WTC11 (cell line): ENCODE data around the gene FAM50A. TPM values are rescaled to one million over a fixed set of nuclear protein-coding genes. Genes with fewer than 3 reads are reported as not detected.

ENCODE experiments used
- AR ChIP-seq: fragments of 250-450 bp; sonication (Bioruptor Pico); IDR thresholded peaks from 2 replicates; pipeline ENCODE4 v1.9.0; 2021; ENCODE audit warnings: mild to moderate bottlenecking
- ATF3 ChIP-seq: sonication (generic); formaldehyde crosslinking; conservative IDR thresholded peaks from 2 replicates; pipeline ENCODE4 v1.8.1; 2022; ENCODE audit warnings: mild to moderate bottlenecking, missing genetic modification reagents
- FOXP1 ChIP-seq: sonication (generic); formaldehyde crosslinking; IDR thresholded peaks from 2 replicates; pipeline ENCODE4 v1.8.0; 2022; ENCODE audit warnings: missing genetic modification reagents, mild to moderate bottlenecking, moderate library complexity, borderline replicate concordance
- GRHL2 ChIP-seq: fragments of 250-450 bp; sonication (Bioruptor Pico); IDR thresholded peaks from 2 replicates; pipeline ENCODE4 v1.8.0; 2022; ENCODE audit warnings: mild to moderate bottlenecking, moderate library complexity; ENCODE audit not compliant: insufficient replicate concordance, severe bottlenecking
- HMGXB4 ChIP-seq: sonication (generic); formaldehyde crosslinking; IDR thresholded peaks from 2 replicates; pipeline ENCODE4 v1.8.1; 2023; ENCODE audit warnings: mild to moderate bottlenecking, moderate library complexity, missing genetic modification reagents
- IRF2 ChIP-seq: sonication (generic); formaldehyde crosslinking; IDR thresholded peaks from 2 replicates; pipeline ENCODE4 v1.8.0; 2022; ENCODE audit warnings: low read depth, missing genetic modification reagents, borderline replicate concordance
- MXD4 ChIP-seq: fragments of 250-450 bp; sonication (Bioruptor Pico); IDR thresholded peaks from 2 replicates; pipeline ENCODE4 v1.8.0; 2021; ENCODE audit warnings: mild to moderate bottlenecking, moderate library complexity, borderline replicate concordance
- NR3C1 ChIP-seq: sonication (generic); formaldehyde crosslinking; conservative IDR thresholded peaks from 2 replicates; pipeline ENCODE4 v1.8.1; 2023; ENCODE audit warnings: low read depth, mild to moderate bottlenecking, missing genetic modification reagents
- OVOL2 ChIP-seq: fragments of 250-450 bp; sonication (Bioruptor Pico); IDR thresholded peaks from 2 replicates; pipeline ENCODE4 v1.9.0; 2021; ENCODE audit warnings: mild to moderate bottlenecking, borderline replicate concordance
- RORB ChIP-seq: fragments of 250-450 bp; sonication (Bioruptor Pico); IDR thresholded peaks from 2 replicates; pipeline ENCODE4 v1.9.0; 2021; ENCODE audit warnings: mild to moderate bottlenecking
- SOX15 ChIP-seq: fragments of 250-450 bp; sonication (Bioruptor Pico); IDR thresholded peaks from 2 replicates; pipeline ENCODE4 v1.9.0; 2021; ENCODE audit warnings: mild to moderate bottlenecking
- STAT6 ChIP-seq: sonication (generic); formaldehyde crosslinking; conservative IDR thresholded peaks from 2 replicates; pipeline ENCODE4 v1.8.1; 2023; ENCODE audit warnings: mild to moderate bottlenecking, low read depth, missing genetic modification reagents, moderate library complexity
- ZNF396 ChIP-seq: fragments of 250-450 bp; sonication (Bioruptor Pico); IDR thresholded peaks from 2 replicates; pipeline ENCODE4 v1.8.0; 2021; ENCODE audit warnings: mild to moderate bottlenecking, moderate library complexity, borderline replicate concordance
- ZNF416 ChIP-seq: fragments of 250-450 bp; sonication (Bioruptor Pico); IDR thresholded peaks from 2 replicates; pipeline ENCODE4 v1.9.0; 2021; ENCODE audit warnings: mild to moderate bottlenecking, inconsistent platforms
- ZNF512 ChIP-seq: sonication (generic); formaldehyde crosslinking; IDR thresholded peaks from 2 replicates; pipeline ENCODE4 v1.8.1; 2022; ENCODE audit warnings: missing genetic modification reagents, borderline replicate concordance
- total RNA-seq: library from RNA; stranded (reverse); gene quantifications from 3 replicates; pipeline ENCODE4 v1.2.3, GENCODE V29; 2021
- TF ChIP-seq, protein P1 (sequence below): sonication (generic); formaldehyde crosslinking; IDR thresholded peaks from 2 replicates; pipeline ENCODE4 v1.8.0; 2022; ENCODE audit warnings: missing genetic modification reagents
- TF ChIP-seq, protein P2 (sequence below): sonication (generic); formaldehyde crosslinking; IDR thresholded peaks from 2 replicates; pipeline ENCODE4 v1.8.0; 2022; ENCODE audit warnings: mild to moderate bottlenecking, missing genetic modification reagents
- TF ChIP-seq, protein P3 (sequence below): fragments of 250-450 bp; sonication (Bioruptor Pico); IDR thresholded peaks from 2 replicates; pipeline ENCODE4 v1.9.0; 2021; ENCODE audit warnings: mild to moderate bottlenecking, borderline replicate concordance

FAM50A gene
- total RNA-seq, 1 experiment from 2014 or later: 50.2 TPM

DNA sequence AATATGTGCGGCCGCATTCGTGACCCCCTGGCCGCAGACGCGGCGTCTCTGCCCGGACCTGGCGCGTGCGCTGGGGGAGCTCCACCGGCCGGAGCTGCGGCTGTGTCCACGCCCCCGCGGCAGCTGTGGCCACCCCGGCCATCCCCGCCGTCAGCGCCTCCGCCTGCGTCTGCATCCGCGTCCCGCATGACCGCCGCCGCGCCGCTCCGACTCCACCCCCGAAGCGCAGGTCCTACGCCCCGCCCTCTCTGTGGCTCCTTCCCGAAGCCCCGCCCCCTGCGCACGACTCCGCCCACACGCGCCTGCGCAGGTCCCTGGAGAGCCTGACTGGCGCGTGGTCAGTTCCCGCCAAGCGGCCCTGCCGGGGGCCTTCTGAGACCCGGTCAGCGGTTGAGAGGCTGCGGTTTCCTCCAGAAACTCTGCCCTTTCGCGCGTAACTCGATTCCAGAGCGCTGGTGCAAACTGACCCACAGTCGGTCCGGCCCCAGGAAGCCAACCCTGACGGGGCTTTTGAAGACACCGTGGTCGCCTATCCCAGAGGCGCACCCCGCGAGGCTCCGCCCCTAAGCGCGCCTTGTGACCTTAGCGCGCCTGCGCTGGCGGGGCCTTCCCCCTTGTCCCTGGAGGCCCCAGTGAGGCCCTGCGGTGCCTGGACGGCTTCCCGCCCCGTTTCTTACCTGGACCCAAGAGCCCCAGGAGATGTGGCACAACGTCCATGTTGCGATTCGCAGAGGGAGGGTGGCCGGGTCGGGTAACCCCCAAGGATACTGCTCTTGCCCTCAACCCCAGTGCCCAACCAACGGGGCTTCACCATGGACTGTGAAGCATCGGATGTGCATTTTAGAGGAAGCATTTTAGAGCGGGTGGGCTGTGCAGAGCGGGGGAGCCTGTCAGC is 35.0 kb downstream of the FAM50A start, which contains the start of gene LAGE3 (continued):
- TF ChIP-seq, protein P1, sequence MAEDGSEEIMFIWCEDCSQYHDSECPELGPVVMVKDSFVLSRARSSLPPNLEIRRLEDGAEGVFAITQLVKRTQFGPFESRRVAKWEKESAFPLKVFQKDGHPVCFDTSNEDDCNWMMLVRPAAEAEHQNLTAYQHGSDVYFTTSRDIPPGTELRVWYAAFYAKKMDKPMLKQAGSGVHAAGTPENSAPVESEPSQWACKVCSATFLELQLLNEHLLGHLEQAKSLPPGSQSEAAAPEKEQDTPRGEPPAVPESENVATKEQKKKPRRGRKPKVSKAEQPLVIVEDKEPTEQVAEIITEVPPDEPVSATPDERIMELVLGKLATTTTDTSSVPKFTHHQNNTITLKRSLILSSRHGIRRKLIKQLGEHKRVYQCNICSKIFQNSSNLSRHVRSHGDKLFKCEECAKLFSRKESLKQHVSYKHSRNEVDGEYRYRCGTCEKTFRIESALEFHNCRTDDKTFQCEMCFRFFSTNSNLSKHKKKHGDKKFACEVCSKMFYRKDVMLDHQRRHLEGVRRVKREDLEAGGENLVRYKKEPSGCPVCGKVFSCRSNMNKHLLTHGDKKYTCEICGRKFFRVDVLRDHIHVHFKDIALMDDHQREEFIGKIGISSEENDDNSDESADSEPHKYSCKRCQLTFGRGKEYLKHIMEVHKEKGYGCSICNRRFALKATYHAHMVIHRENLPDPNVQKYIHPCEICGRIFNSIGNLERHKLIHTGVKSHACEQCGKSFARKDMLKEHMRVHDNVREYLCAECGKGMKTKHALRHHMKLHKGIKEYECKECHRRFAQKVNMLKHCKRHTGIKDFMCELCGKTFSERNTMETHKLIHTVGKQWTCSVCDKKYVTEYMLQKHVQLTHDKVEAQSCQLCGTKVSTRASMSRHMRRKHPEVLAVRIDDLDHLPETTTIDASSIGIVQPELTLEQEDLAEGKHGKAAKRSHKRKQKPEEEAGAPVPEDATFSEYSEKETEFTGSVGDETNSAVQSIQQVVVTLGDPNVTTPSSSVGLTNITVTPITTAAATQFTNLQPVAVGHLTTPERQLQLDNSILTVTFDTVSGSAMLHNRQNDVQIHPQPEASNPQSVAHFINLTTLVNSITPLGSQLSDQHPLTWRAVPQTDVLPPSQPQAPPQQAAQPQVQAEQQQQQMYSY (CRISPR knock-in tag): no peak; the same call in 1 of the 2 replicates
- TF ChIP-seq ZNF396 (CRISPR knock-in tag): no peak
- TF ChIP-seq IRF2 (CRISPR knock-in tag): no peak
- 0 out of 2 replicates have a peak, but pooled peaks have one; percentile 35 for TF ChIP-seq FOXP1 (CRISPR knock-in tag)
- TF ChIP-seq RORB (CRISPR knock-in tag): no peak
- no peak for TF ChIP-seq SOX15 (CRISPR knock-in tag)
- TF ChIP-seq, protein P2, sequence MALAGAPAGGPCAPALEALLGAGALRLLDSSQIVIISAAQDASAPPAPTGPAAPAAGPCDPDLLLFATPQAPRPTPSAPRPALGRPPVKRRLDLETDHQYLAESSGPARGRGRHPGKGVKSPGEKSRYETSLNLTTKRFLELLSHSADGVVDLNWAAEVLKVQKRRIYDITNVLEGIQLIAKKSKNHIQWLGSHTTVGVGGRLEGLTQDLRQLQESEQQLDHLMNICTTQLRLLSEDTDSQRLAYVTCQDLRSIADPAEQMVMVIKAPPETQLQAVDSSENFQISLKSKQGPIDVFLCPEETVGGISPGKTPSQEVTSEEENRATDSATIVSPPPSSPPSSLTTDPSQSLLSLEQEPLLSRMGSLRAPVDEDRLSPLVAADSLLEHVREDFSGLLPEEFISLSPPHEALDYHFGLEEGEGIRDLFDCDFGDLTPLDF (CRISPR knock-in tag): no peak
- TF ChIP-seq GRHL2 (CRISPR knock-in tag): no peak
- TF ChIP-seq STAT6: no peak
- TF ChIP-seq MXD4 (CRISPR knock-in tag): no peak
- TF ChIP-seq OVOL2 (CRISPR knock-in tag): no peak
- TF ChIP-seq ZNF416: no peak
- no peak for TF ChIP-seq HMGXB4
- TF ChIP-seq, protein P3, sequence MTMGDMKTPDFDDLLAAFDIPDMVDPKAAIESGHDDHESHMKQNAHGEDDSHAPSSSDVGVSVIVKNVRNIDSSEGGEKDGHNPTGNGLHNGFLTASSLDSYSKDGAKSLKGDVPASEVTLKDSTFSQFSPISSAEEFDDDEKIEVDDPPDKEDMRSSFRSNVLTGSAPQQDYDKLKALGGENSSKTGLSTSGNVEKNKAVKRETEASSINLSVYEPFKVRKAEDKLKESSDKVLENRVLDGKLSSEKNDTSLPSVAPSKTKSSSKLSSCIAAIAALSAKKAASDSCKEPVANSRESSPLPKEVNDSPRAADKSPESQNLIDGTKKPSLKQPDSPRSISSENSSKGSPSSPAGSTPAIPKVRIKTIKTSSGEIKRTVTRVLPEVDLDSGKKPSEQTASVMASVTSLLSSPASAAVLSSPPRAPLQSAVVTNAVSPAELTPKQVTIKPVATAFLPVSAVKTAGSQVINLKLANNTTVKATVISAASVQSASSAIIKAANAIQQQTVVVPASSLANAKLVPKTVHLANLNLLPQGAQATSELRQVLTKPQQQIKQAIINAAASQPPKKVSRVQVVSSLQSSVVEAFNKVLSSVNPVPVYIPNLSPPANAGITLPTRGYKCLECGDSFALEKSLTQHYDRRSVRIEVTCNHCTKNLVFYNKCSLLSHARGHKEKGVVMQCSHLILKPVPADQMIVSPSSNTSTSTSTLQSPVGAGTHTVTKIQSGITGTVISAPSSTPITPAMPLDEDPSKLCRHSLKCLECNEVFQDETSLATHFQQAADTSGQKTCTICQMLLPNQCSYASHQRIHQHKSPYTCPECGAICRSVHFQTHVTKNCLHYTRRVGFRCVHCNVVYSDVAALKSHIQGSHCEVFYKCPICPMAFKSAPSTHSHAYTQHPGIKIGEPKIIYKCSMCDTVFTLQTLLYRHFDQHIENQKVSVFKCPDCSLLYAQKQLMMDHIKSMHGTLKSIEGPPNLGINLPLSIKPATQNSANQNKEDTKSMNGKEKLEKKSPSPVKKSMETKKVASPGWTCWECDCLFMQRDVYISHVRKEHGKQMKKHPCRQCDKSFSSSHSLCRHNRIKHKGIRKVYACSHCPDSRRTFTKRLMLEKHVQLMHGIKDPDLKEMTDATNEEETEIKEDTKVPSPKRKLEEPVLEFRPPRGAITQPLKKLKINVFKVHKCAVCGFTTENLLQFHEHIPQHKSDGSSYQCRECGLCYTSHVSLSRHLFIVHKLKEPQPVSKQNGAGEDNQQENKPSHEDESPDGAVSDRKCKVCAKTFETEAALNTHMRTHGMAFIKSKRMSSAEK (CRISPR knock-in tag): no peak
- no peak for TF ChIP-seq AR
- TF ChIP-seq NR3C1 (CRISPR knock-in tag): no peak
- TF ChIP-seq ZNF512: no peak
- no peak for TF ChIP-seq ATF3 (CRISPR knock-in tag)
